Inflammatory macrophage (primary cell): ENCODE results near the gene FLRT2.

ENCODE experiments used
- DNase-seq, 2 donors: peaks; one replicate each; pipeline ENCODE4 v3.0.0-alpha.2; 2020 to 2022
- total RNA-seq, 18 experiments: gene quantifications; one replicate each; lab custom pipeline; 2026; ENCODE audit warnings: mixed read lengths in 6 of 18, inconsistent platforms in 2 of 18; lab: John Stamatoyannopoulos, UW

Gene FLRT2, protein sequence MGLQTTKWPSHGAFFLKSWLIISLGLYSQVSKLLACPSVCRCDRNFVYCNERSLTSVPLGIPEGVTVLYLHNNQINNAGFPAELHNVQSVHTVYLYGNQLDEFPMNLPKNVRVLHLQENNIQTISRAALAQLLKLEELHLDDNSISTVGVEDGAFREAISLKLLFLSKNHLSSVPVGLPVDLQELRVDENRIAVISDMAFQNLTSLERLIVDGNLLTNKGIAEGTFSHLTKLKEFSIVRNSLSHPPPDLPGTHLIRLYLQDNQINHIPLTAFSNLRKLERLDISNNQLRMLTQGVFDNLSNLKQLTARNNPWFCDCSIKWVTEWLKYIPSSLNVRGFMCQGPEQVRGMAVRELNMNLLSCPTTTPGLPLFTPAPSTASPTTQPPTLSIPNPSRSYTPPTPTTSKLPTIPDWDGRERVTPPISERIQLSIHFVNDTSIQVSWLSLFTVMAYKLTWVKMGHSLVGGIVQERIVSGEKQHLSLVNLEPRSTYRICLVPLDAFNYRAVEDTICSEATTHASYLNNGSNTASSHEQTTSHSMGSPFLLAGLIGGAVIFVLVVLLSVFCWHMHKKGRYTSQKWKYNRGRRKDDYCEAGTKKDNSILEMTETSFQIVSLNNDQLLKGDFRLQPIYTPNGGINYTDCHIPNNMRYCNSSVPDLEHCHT
- 5.4 to 76.8 (median 28.2) reads per million in 18 experiments for total RNA-seq

DNA sequence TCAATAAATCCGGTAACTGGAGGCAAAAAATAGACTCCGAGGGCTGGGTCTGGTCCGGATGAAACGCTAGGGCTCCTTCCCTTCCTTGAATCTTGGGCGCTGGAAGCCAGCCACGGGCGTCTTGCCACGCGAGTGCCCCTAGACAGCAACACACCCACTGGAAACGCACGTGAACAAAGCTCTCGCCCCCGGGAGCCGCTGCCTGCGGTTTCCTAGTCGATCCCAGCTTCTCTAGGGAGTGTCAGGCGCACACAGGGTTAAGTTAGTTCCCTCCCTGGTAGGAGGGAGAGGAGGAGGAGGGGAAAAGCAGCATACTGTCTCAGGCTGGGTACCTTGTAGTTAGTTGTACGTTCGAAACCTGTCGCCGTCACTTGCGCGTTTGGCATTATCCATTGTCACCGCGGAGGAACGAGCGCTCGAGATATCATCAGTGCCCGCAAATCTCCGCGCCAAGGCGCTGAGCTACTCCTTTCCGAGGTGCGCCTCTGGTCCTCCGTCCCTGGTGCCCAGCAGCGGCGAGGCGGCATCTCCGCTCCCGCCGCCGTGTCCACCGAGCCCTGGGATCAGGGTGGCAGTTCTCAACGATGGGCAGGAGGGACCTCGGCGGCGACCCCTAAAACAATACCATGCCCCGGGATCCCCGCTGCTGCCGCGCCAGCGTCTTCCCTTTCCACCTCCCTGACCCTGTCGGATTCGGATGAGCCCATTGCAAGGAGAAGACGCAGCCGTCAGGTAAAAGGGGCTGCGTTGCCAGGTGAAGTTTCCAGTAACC, at the start of gene FLRT2:
TSS of gene FLRT2 (plus strand) at position 342 of the 772 bp plus-strand sequence. CDS start 91,371 bp downstream, outside the sequence.
- DNase-seq = peak; percentile 48 to 76

- DNase-seq = no peak
These were observed 48.5 kb upstream of the FLRT2 start for GRCh38 chr14:85481471-85481870.

DNA sequence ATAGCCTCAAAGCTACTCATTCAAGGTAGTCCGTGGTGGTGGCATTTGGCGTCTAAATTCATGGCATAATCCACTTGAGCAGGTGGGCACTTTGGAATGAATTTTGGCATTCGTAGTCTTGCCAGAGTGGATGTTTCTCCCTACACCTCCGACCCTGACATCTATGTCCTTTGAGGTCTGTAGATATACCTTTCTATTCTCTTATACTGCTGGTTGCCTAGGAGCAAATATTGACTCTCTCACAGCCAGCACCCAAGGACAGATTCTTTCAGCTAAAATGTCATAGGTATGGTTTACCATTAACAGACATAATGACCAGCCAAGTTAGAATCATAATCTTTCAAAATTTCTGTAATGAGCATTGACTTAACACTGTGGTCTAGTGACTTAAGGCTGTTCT, 47.4 kb upstream of the FLRT2 start:
- peak; percentile 21 to 32 for DNase-seq

DNA sequence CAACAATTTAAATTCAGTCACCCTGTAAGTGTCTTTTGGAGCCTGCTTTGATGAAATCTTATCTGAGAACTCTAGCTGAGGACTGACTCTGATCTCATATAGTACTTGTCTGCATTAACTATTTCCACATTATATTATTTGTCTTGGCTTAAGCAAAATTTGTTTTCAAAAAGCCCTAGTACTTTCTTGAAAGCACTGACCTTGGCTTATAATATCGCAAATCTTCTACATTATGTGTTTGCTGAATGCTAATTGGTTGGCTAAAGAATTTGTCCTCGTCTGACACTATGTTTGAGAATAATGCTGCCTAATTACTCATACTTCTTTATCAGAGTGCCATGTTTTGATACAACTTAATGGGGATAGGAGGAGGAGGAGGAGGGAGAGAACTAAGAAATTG, 46.9 kb upstream of the FLRT2 start:
- DNase-seq = no peak

DNA sequence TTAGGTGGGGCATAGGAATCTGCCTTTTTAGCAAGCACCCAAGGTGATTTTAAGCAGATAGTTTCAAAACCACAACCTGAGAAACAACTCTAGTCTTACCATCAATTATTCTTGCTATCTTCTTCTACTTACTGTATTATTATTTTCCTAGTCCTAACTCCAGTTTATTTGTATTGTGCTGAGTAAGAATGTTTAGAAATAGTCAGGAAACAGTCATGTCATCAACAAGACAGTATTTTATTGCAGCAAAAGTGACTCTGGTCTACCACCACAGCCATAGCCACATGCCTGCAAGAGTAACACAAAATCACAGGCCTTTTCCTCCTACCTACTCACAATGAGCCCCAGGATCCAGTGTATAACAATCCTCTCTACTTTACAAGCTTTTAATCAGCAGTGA, 46.3 kb upstream of the FLRT2 start:
- DNase-seq = no peak

GRCh38 chr14:85487215-85487614, 42.7 kb upstream of the FLRT2 start:
- no peak for DNase-seq

GRCh38 chr14:85501751-85502150, 28.2 kb upstream of the FLRT2 start:
- no peak for DNase-seq

DNA sequence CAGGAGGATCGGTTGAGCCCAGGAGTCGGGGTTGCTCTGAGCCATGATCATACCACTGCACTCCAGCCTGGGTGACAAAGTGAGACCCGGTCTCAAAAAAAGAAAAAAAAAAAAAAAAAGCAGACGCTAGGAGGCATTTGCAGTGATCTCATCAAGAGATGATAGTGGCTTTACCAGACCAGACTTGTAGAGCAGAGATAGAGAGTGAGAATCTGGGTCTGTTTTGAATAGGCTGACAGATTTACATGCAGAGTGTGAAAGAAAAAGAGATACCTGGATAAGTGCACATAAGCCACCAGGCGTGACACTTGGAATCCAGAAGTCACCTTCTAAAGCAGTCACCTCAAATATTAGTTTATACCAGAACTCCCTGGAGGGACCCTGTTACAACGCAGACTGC, 21.1 kb upstream of the FLRT2 start:
- DNase-seq = no peak

GRCh38 chr14:85512451-85512850, 17.5 kb upstream of the FLRT2 start:
- DNase-seq = no peak

GRCh38 chr14:85514487-85514886, 15.5 kb upstream of the FLRT2 start:
- DNase-seq = no peak

DNA sequence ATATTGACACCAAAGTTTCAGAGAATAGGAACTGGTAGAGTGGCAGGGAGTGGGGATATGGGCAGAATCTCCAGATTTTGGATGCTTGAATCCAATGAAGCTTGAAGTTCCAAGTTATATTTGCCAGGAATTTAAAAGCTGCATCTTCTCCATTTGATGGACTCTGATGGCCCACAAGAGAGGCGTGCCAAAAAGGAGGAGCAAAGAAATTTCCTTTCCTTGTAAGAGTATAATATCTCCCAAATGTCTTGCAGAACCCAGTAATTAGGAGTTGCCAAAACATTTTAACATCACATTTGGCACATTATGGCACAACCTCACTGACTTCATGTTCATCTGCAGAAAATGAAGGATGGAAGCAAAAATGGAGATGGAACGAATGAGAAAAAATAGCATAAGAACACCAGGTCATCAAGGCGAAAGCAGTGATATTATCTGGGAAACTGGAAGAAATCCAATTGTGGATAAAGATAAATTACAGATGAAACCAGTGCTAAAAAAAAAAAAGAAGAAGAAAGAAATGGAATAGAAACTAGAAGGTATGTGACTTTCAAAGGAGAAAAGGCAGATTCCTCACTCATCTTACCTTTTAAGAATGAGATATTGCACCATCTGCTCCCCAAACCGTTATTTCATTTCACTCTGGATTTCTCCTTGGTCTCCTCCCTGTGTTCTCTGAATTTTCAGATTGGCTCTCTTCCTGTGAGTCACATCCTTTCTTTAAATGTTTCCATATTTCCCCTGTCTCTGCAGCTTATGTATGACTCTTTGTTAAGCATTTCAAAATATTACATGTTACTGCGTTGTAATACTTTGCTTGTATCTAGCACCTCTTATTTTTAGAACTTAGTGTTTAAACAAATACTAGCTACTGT, 13.5 kb upstream of the FLRT2 start:
- peak in 1 of 2 donors; percentile 18 for DNase-seq

GRCh38 chr14:85517114-85517688, 12.7 kb upstream of the FLRT2 start:
- DNase-seq = no peak

DNA sequence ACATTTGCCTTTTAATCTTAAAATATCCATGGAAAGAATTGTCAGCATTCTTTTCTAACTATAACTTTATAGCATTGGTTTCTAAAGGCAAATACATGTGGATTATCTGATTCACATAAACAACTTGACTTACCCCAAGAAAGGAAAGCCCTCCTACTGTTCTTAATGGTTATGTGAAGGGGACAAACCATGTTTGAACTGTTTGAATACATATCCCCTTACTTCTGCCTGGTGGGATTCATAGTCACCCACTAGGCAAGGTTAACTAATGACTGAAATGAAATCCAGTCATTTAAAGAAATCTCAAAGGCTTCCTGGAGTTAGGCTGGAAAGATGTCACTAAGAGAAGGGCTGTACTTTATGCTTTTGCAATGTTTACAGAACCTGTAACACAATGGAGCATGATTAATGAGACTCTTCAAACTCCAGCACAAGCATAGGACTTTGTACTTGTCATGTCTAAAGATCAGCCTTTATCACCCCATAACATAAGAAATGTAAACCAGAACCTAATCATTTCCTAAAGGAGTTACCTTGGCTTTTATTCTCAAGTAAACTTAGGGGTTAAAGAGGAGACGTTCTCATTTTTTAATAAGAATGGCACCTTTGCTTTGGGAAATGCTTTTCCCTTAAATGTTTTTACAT, 10.2 kb upstream of the FLRT2 start:
- DNase-seq = no peak

- no peak for DNase-seq
These were observed 9.4 kb upstream of the FLRT2 start for GRCh38 chr14:85520581-85520980.

GRCh38 chr14:85523624-85524023, 6.3 kb upstream of the FLRT2 start:
- no peak for DNase-seq

DNA sequence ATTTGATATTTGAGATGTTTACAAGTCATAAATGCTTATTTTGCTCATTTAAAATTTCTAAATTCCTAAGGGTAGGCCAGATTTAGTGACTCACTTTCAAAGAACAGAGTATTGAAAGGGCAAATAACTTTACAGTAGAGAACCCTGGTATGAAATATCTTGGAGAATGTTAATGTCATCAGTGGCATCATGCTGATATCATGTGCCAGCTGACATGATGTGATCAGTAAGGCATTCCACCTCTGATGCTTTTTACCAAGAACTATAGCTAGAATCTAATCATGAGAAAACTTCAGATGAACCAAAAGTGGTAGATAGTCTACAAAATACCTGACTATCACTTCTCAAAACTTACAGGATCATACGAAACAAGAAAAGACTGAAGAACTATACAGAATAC, 2.9 kb upstream of the FLRT2 start:
- DNase-seq = no peak

- DNase-seq = no peak
These were observed 2.4 kb upstream of the FLRT2 start for GRCh38 chr14:85527445-85528035.

GRCh38 chr14:85528080-85528896, 1.7 kb upstream of the FLRT2 start:
- peak; percentile 35 to 41 for DNase-seq

- peak; percentile 19 to 41 for DNase-seq
These were observed 880 bp upstream of the FLRT2 start for GRCh38 chr14:85528897-85529631.
